HL-60/S4 treated with phorbol 12-myristate 13-acetate at 8.2 ng/mL for 4 days and 3 days (cell line): Measurements from ENCODE around the gene ARHGEF10L.

Experiments
- in situ Hi-C: fragments of 300-500 bp; cut with MboI; formaldehyde crosslinking; loops from 2 replicates; pipeline ENCODE4 v1.15.0; 2022; ENCODE audit warnings: low sequenced_read_pairs

ARHGEF10L gene

GRCh38 chr1:17692645-17693044, 153.1 kb downstream of the ARHGEF10L start:
- in situ Hi-C loops = no loop called here

- in situ Hi-C loops = no loop called here
Measured at GRCh38 chr1:17696417-17697301, 157.2 kb downstream of the ARHGEF10L start.

GRCh38 chr1:17697458-17697857, 158.0 kb downstream of the ARHGEF10L start:
- in situ Hi-C loops = no loop called here

GRCh38 chr1:17699581-17699980, 160.1 kb downstream of the ARHGEF10L start:
- in situ Hi-C loops = no loop called here

- in situ Hi-C loops = no loop called here
Measured at GRCh38 chr1:17700945-17701810, 161.7 kb downstream of the ARHGEF10L start.

GRCh38 chr1:17704176-17704575, 164.7 kb downstream of the ARHGEF10L start:
- in situ Hi-C loops = no loop called here

- in situ Hi-C loops = no loop called here
Measured at GRCh38 chr1:17706445-17706844, 166.9 kb downstream of the ARHGEF10L start.

- in situ Hi-C loops = no loop called here
Measured at GRCh38 chr1:17709981-17710380, 170.5 kb downstream of the ARHGEF10L start.

- in situ Hi-C loops = no loop called here
Measured at GRCh38 chr1:17710889-17711576, 171.5 kb downstream of the ARHGEF10L start.

- in situ Hi-C loops = no loop called here
Measured at GRCh38 chr1:17711577-17711910, 172.0 kb downstream of the ARHGEF10L start.

- in situ Hi-C loops = no loop called here
Measured at GRCh38 chr1:17711941-17712340, 172.4 kb downstream of the ARHGEF10L start.

GRCh38 chr1:17713993-17714392, 174.5 kb downstream of the ARHGEF10L start:
- in situ Hi-C loops = no loop called here

GRCh38 chr1:17717594-17718535, 178.4 kb downstream of the ARHGEF10L start:
- in situ Hi-C loops = no loop called here

- in situ Hi-C loops = no loop called here
Measured at GRCh38 chr1:17719874-17720273, 180.4 kb downstream of the ARHGEF10L start.

GRCh38 chr1:17721444-17721843, 181.9 kb downstream of the ARHGEF10L start:
- in situ Hi-C loops = no loop called here

- in situ Hi-C loops = no loop called here
Measured at GRCh38 chr1:17723684-17724083, 184.2 kb downstream of the ARHGEF10L start.

- in situ Hi-C loops = no loop called here
Measured at GRCh38 chr1:17724150-17724549, 184.7 kb downstream of the ARHGEF10L start.

- in situ Hi-C loops = no loop called here
Measured at GRCh38 chr1:17725084-17725719, 185.7 kb downstream of the ARHGEF10L start.

- in situ Hi-C loops = no loop called here
Measured at GRCh38 chr1:17725811-17726582, 186.5 kb downstream of the ARHGEF10L start.
